ENCODE measurements around the gene MACROD2.

DNA sequence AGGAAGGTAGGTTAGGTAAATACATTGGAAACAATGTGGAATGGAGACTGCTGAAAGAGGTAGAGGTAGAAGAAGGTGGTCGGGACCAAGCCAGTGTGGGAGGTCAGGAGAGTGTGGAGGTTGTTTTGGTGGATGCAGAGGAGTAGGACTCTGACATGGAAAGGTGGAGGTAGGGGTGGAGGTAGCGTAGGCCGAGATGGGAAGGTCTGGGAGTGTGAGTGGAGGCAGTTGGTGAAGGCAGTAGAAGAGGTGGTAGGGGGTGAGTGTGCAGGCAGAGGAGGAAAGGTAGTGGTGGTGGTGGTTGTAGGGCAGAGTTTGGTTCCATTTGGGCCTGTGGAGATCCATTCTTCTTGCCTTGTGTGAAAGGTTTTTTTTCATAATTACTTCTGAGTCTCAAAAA lies 941.7 kb downstream of the MACROD2 start:
- TF ChIP-seq, protein P1, sequence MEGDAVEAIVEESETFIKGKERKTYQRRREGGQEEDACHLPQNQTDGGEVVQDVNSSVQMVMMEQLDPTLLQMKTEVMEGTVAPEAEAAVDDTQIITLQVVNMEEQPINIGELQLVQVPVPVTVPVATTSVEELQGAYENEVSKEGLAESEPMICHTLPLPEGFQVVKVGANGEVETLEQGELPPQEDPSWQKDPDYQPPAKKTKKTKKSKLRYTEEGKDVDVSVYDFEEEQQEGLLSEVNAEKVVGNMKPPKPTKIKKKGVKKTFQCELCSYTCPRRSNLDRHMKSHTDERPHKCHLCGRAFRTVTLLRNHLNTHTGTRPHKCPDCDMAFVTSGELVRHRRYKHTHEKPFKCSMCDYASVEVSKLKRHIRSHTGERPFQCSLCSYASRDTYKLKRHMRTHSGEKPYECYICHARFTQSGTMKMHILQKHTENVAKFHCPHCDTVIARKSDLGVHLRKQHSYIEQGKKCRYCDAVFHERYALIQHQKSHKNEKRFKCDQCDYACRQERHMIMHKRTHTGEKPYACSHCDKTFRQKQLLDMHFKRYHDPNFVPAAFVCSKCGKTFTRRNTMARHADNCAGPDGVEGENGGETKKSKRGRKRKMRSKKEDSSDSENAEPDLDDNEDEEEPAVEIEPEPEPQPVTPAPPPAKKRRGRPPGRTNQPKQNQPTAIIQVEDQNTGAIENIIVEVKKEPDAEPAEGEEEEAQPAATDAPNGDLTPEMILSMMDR (IDR thresholded peaks at IDR 0.05), result no peak
- TF ChIP-seq POLR2A (IDR thresholded peaks at IDR 0.05), result no peak
- TF ChIP-seq EP300 (IDR thresholded peaks at IDR 0.05), result no peak

Measured in tibial nerve (tissue), 4 donors.